ENCODE results near the gene ZMYND11.
"Not testable (repeated sequence)": the region's sequence is repeated elsewhere in the genome, so short reads cannot be mapped to it uniquely, and the experiment has no call there.

DNA sequence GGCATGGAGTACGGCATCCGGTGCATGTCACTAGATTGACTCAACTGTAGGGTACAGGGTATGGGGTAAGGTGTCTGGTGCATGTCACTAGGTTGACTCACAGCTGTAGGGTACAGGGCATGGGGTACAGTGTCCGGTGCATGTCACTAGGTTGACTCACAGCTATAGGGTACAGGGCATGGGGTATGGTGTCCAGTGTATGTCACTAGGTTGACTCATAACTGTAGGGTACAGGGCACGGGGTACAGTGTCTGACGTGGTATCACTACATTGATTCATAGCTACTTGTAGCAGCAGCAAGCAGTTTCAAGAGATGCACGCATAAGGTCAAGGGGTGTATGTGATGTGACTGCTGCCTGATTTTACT is 129.8 kb downstream of the ZMYND11 start:
- TF ChIP-seq CTCF (IDR thresholded peaks at IDR 0.05; ENCODE audit: poor library complexity); EZH2 (IDR thresholded peaks at IDR 0.05; ENCODE audit: borderline replicate concordance); EZH2phosphoT487 (IDR thresholded peaks at IDR 0.05; ENCODE audit: low read depth, severe bottlenecking, unreplicated experiment): not testable (repeated sequence)

Measured in hepatocyte (in vitro differentiated cells).